Activated gamma-delta T cell treated with anti-CD3 and anti-CD28 coated beads, Interleukin-2, amount 50 U/mL, for 16 hours (primary cell): ENCODE data around the gene LDB2.
"Not testable (repeated sequence)": the region's sequence is repeated elsewhere in the genome, so short reads cannot be mapped to it uniquely, and the experiment has no call there.

Experiments used
- DNase-seq: peaks from one replicate; pipeline ENCODE4 v3.0.0-alpha.2; 2020; ENCODE audit warnings: low read depth

The LDB2 gene

DNA sequence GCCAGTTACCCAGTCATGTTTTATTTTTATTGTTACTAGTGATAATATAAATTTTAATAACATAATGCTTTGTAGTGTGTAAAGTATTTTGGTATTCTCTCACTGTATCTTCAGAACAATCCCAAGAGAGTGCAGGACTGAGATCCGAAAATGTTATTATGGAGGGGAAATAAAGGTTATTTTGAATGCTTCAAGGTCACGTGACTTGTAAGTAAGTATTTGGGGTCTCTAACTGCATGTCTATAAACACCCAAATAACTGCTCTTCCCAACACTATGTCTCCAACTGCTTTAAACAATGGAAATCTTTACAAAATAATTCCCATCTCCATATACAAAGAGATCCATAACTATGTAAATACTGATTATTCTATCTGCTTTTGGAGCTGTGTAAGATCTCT, 302.2 kb downstream of the LDB2 start:
- DNase-seq = no peak

DNA sequence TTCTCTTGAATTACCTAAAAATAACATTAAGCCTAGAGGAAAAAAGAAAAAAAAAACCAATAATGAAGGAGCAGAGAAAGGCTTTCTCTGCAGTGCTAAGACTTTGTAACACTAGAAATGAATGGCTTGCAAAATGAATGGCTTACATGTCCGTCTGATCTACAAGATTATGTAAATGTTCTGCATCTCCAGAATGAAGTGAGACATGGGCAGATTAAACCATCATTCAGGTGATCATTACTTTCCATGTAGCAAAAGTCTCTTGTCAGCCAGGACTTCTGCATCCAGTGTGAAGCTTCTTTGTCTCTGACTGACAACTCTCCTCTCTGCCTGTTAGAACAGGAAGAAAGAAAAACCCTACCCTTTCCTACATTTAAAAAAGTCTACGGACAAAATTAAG, 304.3 kb downstream of the LDB2 start:
- no peak for DNase-seq

DNA sequence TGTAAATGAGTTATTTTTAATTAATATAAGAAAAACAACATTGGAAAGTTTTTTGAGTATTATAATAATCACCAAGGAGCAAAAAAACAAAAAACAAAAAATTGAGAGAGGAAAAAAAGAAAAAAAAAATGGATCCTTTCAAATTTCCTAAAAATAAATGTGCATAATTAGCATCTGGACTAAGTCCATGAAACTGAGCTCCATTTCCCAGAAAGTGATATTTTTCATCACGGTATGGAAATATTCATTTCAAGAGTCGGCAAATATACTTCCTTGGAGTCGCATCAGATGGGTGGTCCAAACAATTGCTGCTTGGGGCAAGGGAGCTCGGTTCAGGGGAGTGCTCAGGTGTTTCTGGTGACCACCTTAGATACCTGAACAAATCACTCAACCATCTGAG, 305.1 kb downstream of the LDB2 start:
- no peak for DNase-seq

DNA sequence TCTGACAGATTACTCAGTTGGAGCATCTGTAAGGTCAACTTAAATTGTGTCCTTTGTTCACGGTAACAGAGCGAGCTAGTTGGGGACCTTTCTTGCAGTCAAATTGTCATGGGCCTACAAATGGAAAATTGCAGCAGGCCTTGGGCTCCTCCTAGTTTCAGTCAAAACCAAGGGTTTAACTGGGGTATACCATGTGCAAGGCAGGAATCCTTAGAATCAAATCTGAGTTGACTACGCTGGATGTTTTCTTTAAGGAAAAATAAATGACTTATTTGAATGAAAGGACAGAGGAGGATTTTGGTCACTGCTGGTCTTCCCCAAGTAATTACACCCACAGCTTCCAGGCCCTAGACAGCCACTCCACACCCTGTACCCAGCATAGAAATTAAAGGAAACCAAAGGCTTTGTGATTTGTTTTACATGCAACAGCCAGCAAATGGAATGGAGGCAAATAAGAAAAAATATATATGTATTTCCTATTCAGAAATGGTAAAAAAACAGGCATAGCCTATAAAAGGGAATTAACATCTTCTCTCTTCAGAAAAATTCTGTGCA, 307.1 kb downstream of the LDB2 start:
- DNase-seq = no peak

DNA sequence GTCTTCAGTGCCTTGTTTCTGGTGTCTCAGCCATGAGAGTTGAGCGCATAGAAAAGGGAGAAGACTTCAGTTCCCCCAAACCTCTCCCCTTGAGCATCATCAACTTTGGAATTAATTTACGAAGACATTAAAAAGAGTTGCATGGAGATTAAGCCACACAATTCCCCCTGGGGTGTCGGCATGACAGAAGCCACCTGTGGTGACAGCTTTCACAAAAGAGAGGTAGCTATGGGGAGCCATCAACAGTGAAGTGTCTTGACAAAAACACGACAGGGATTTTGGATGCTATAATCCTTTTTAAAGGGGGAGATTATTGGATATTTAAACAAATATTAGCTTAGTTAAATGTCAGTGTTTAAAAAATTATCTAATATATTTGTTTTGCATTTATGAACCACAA, 307.6 kb downstream of the LDB2 start:
- no peak for DNase-seq

DNA sequence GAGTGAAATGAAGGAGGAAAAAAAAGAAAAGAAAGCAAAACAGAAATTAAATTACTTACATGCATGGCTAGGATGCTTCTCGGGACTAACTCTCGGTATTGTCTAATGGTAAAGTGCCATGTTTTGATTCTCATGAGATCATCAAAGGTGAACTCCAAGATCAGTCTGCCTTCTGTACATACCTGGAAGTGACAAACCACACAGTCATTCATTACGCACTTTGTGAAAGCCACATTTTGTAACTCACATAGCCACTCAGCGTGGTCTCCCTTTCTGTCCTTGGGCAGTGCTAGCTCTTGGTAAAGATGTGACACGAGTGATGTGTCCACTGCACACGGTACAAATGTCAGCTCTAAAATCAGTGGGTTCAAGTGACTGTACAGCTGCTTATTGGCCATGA, 309.8 kb downstream of the LDB2 start:
- DNase-seq = no peak

DNA sequence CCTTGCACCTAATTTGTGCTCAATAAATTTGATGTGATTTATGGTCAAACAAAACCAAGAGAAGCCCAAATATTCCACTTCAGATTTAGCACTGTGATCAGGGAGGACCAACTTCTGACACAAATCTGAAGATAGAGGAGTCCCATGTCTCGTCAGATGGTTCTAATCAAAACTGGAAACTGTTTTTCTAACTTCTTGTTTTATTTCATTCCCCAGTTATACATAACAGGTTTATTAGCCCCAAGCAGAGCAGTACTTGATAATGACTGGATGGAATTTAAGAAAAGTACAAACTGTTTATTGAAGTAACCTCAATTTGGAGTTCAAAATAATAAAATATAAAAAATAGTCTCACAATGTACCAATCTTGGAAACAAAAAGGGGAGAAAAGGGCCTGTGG, 310.3 kb downstream of the LDB2 start:
- DNase-seq = no peak

DNA sequence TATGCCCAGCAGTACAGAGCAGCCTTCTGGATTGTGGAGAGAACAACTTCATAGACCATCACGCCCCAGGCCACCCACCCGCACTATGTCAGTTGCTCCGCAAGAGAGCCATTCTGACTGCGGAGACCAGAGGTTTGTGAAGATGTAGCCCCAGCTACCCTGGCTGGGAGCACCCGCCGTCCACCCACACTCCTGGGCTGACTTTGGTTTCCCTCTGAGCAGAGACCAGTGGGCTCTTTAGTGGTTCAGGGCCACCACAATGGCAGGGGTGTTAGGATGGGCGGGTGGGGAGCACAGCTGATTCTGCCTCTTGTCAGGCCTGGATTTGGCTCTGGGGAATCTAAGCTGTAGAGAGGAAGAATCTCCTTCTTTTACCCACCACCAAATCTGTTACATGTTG, 313.4 kb downstream of the LDB2 start:
- DNase-seq = no peak

DNA sequence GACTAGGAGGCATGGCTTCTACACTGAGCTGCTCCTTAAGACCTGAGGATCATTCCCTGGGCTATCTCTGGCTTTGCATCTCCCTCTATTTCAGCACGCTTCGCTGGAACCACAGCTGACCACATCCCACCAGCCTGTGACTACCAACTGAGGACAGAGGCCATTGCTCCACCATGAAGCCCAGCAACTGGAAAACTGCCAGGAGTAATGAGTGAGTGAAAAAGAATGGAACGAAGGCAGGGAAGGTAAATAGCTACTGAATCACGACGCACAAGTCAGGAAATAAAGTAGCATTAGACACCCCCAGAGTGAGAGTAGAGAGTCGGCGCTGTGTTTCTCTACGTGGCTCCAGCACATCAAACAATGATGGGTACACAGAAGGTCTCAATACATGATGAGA, 314.7 kb downstream of the LDB2 start:
- DNase-seq = no peak

DNA sequence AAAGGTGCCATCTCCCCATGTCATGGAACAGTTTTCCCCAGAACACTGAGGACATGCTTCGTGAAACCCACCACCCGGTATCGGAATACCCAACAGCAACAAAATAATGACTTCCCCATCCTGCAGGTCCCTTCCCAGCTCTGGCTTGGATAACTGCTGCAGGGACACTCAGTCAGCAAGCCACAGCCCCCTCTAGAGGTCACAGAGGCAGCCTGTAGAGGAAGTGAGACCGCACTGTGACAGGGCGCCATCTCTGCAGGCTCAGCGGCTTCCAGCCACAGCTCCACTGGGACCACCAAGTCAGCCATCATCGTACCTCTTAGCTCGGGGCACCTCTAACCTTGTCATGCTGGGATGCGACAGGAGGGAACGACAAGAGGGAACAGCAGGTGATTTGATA, 315.9 kb downstream of the LDB2 start:
- no peak for DNase-seq

DNA sequence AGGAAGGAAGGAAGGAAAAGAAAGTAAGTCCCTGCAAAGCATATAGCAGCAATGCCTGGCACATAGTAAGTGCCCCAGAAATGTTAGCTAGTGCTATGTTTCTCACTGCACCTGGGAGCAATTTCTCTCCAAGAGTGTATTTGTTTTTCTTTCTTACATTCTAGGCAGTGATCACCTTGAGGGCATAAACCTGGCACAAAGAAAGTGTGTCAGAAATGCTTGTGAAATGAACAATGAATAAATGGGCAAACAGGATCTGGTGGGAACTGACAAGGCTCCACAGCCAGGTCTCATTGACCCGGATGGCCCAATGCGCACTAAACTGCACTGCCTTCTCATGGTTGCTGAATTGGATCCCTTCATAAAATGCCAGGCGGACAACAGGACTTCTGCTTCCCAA, 316.4 kb downstream of the LDB2 start:
- DNase-seq = no peak

DNA sequence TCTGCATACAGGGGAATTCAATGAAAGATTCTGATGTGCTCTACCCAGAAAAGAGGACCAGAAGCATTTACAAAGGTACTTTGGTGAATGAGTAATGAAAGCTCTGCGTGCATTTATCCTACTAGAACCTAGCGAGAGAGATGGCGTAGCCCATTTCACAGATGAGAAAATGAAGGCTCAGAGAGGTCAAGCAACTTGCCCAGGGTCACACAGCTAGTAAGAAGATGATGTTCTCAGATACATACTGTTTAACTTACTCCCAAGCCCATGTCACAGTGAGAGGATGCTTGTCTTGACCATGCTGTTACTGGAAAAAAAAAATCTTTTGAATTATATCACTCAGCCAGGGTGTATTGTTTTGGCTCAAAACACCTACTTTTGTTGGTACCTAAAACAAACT, 317.3 kb downstream of the LDB2 start:
- no peak for DNase-seq

DNA sequence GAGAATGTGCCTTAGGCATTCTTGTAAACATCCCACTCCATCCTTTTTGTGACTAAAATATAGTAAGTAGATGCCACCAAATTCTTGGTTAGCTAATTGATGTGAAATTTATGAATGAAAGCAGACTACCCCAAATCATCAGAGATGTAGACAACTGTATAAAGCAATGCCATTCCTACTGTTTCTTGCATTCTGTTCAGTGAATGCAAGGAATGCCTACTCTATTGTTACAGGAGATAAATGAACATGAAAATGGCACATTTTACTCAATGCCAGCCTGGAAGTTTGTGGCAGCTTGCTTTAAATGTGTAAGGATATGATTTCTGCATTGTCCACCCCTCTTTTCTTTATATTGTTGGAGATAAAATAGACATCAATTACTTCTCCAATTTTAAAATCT, 317.9 kb downstream of the LDB2 start:
- DNase-seq = no peak

DNA sequence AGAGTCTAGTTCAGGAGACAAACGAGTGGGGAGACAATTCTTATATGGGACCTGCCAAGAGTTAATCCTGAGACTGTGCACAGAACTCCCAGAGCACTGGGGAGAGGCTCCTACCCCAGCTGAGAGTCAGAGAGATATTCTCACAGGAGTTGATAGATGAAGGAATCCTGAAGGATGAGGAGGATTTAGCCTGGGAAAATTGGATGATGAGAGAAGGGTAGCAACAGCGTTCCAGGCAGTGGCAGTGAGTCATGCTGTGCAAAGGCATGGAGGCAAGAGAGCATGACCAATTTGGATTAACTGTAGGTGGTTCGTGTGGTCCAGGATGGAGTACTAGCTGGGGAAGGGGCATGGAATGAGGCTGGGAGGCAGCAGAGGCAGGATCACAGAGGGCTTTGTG, 318.6 kb downstream of the LDB2 start:
- DNase-seq = no peak

DNA sequence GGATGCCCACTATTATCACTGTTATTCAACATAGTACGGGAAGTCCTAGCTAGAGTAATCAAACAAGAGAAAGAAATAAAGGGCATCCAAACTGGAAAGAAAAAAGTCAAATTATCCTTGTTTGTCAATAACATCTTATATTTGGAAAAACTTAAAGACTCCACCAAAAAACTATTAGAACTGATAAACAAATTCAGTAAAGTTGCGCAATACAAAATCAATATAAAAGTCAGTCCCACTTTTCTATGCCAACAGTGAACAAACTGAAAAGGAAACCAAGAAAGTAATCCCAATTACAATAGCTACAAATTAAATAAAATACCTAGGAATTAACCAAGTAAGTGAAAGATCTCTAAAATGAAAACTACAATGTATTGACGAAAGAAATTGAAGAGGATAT, 321.3 kb downstream of the LDB2 start:
- no peak for DNase-seq

DNA sequence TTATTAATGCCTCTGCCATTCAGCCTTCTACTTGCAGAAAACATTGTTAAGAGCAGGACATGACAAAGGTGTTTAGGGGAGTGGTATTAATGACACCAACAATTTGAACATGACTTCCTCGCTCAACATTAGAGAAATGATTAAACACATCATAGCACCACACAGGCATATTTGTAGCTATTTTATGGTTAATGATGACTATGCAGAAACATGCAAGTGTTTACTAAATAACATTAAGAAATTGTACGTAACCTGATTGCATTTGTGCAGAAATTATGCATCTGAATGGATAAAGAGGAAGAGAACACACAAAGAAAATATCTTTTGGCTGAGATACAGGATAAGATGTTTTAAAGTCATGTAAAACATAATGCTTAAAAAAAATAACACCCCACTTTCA, 323.5 kb downstream of the LDB2 start:
- no peak for DNase-seq

DNA sequence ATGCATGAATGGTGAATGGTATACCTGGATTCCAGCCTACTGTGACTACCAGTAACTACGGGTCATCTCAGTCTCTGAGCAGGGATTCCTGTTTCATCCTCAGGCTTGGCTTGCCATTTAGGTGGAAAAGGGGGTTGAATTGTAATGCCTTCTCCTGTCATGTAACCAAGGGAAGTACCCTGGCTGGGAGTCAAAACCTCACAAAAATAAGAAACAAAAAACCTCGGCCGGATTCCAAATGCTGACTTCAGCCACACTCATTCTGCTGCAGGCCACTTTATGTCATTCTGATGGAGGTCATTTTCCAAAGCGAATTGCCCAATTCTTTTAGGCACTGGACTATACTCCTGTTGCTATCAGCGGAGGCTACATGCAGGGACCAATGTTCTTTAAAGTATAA, 324.7 kb downstream of the LDB2 start:
- DNase-seq = no peak

DNA sequence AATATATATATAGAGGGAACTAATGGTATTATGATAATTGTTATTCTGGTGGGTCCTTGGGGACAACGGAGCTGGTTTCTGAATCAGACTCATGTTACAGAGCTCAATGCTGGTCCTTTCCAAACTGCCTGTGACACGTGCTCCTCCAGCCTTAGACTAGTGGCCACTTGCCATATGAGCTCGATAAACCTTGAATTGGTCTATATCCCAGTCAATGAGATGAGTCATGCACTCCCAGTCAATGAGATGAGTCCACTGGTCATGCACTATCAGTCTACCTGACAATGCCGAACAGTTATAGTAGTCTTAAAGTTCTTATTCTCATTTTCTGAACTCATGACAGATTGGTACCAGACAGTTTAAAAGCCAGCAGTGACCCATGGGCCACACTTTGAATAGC, 325.2 kb downstream of the LDB2 start:
- no peak for DNase-seq

DNA sequence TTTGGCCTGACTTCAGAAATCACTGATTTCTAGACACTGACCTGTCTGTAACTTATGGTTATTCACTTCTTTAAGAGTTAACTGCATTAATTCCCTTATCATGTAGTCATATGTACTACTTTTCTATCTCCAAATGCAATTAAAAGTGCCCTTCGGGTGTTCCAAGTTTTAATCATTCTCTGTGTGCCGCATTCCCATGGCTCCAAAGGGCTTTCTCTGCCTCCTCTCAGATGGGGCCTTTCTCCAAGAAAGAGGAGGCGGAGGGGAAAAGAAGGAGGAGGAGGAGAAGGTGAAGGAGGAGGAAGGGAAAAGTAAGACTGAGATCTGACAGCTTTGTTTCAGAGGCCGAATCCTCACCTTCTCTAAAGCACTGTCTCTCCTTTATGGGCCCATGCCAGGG, 325.8 kb downstream of the LDB2 start:
- DNase-seq = no peak

DNA sequence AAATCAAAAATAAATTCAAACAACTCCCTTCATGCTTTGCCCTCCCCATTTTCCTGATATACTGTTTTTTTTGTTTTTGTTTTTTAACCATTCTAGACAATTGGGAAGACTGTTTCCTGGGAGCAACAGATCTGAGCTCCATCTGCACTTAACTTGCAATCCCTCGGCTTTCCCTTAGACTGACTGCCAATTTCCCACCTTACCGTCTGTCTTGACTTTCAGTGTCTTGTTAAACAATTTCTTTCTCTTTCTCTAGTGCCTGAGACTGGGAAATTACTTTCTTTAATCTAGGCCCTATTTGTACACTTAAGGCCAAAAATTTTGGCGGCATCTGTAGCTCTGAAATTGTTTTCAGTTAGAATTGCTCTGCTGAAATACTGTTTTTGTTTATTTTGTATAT, 326.3 kb downstream of the LDB2 start:
- no peak for DNase-seq

DNA sequence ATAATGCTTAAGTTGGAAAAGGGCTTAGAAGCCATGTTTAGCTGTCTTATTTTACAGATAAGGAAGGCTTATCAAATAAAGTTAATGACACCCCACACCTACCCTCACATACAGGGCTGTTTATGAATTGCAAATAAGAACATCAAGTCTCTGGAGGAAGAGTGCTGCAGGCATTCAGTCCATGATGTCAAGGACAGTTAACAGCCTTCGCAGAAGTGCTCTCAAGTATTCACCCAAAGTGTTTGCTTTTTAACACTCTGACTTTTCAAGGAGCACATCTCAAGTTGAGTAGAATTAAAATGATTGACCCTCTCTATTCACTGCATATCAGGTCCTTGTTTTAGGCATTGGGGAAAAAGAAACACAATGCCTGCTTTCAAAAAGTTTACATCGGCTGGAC, 328.7 kb downstream of the LDB2 start:
- DNase-seq = no peak

DNA sequence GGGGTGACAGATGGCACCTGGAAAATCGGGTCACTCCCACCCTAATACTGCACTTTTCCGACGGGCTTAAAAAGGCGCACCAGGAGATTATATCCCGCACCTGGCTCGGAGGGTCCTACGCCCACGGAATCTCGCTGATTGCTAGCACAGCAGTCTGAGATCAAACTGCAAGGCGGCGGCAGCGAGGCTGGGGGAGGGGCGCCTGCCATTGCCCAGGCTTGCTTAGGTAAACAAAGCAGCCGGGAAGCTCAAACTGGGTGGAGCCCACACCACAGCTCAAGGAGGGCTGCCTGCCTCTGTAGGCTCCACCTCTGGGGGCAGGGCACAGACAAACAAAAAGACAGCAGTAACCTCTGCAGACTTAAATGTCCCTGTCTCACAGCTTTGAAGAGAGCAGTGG, 341.1 kb downstream of the LDB2 start:
- not testable (repeated sequence) for DNase-seq

DNA sequence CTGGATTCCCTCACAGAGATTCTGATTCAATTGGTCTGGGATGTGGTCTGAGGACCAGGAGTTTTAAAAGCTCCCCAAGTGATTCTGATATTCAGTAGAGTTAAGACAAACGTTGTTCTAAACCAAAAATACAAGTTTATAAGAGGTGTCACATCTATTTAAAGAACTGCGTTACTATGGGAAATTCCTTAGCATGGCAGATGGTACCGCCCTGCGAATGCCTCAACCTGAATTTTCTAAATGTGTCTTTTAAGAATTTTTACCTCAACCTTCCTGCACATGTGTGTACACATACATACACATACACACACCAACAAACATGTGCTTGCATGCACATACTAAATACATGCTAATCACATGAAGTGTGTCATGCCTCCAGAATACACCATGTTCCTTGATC, 343.3 kb downstream of the LDB2 start:
- DNase-seq = no peak

DNA sequence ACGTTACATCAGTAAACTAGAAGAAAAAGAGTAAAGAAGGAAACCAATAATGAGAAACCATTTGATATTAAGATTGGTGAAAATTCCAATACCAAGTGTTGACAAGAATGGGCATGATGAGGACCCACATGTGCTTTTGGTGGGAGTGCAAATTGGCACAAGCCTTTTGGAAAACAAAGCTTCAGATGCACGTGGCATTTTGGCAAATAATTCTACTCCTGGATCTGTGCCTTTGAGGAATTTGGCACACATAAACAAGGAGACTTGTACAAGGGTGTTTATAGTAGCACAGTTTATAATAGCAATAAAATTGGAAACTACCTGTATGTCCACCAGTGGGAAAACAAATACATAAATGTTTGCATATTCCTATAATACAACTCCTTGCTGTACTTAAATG, 347.9 kb downstream of the LDB2 start:
- DNase-seq = no peak

DNA sequence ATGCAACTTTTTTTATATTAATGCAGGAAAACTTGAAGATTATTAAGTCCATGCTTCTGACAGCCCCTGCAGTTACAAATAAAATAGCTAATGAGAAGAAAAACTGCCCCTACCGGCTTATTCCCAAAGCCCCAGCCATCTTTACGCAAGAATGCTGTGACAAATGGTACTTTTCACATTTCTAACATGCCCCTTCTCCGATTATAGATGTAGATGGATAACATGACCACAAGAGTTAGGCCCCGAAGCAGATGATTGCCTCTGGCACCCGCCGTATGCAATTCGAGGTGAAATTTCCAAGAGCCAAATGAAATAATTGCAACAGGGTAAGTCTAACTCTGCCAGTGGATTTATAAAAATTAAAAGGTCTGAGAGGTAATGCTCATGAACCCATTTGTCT, 352.8 kb downstream of the LDB2 start:
- no peak for DNase-seq
